ENCODE measurements around the gene TAOK2.
"Not testable (repeated sequence)": the region's sequence is repeated elsewhere in the genome, so short reads cannot be mapped to it uniquely, and the experiment has no call there.

TAOK2 gene

GRCh38 chr16:29973384-29974246 lies at the start of gene TAOK2:
TSS of gene TAOK2 (plus strand) at chr16:29973868. CDS start at chr16:29977773, 3,905 bp downstream.
- DNase-seq = peak; percentile 100

- DNase-seq = peak; percentile 55
Observed at GRCh38 chr16:29925105-29925756, 48.4 kb upstream of the TAOK2 start.

GRCh38 chr16:29925781-29926710 lies 47.6 kb upstream of the TAOK2 start, which contains the start of gene KCTD13:
TSS of gene KCTD13 (minus strand) at chr16:29926226. CDS start at chr16:29926033, 193 bp downstream.
- peak; percentile 96 for DNase-seq

GRCh38 chr16:29926711-29927052 lies 47.0 kb upstream of the TAOK2 start:
- DNase-seq = peak; percentile 59

GRCh38 chr16:29927070-29927905 lies 46.4 kb upstream of the TAOK2 start:
- DNase-seq = no peak

- not testable (repeated sequence) for DNase-seq
Observed at GRCh38 chr16:29931750-29932149, 41.9 kb upstream of the TAOK2 start.

GRCh38 chr16:29940656-29941055 lies 33.0 kb upstream of the TAOK2 start:
- no peak for DNase-seq

- DNase-seq = peak; percentile 99
Observed at GRCh38 chr16:29943846-29944799, 29.5 kb upstream of the TAOK2 start.

- DNase-seq = no peak
Observed at GRCh38 chr16:29947897-29948296, 25.8 kb upstream of the TAOK2 start.

- DNase-seq = no peak
Observed at GRCh38 chr16:29950806-29951461, 22.7 kb upstream of the TAOK2 start.

- no peak for DNase-seq
Observed at GRCh38 chr16:29951625-29952365, 21.9 kb upstream of the TAOK2 start.

- no peak for DNase-seq
Observed at GRCh38 chr16:29958756-29959155, 14.9 kb upstream of the TAOK2 start.

GRCh38 chr16:29959293-29959692 lies 14.4 kb upstream of the TAOK2 start:
- no peak for DNase-seq

- not testable (repeated sequence) for DNase-seq
Observed at GRCh38 chr16:29959821-29960220, 13.8 kb upstream of the TAOK2 start.

- DNase-seq = no peak
Observed at GRCh38 chr16:29961127-29961478, 12.6 kb upstream of the TAOK2 start.

- peak; percentile 95 for DNase-seq
Observed at GRCh38 chr16:29961479-29962343, 12.0 kb upstream of the TAOK2 start, which contains the start of gene TMEM219. TSS of gene TMEM219 (plus strand) at chr16:29962079. CDS start at chr16:29963144, 1,065 bp downstream.

GRCh38 chr16:29962344-29962994 lies 11.2 kb upstream of the TAOK2 start:
- DNase-seq = no peak
